ENCODE measurements around the gene ASB8.
"Not testable (repeated sequence)": the region's sequence is repeated elsewhere in the genome, so short reads cannot be mapped to it uniquely, and the experiment has no call there.

Gene ASB8

GRCh38 chr12:48131517-48131916 is 25.8 kb downstream of the ASB8 start:
- no peak for DNase-seq

DNA sequence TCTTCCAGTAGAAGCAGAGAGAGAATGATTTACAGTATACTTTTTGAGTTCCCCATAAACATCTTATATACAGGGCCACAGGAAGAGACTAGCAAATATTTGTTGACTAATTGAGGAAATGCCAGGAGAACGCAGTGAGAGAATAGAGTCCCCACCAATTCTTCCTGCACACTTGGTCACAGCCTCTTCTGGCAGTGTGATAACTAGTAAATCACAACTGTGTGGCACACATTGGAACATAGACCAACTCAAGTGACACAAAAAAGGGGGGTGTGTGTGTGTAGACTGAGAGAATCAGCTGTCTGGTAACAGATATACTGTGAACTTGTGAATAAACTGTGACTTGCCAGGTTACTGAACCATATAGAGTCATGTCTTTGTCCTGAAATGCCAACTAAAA is 27.9 kb downstream of the ASB8 start:
- no peak for DNase-seq

DNA sequence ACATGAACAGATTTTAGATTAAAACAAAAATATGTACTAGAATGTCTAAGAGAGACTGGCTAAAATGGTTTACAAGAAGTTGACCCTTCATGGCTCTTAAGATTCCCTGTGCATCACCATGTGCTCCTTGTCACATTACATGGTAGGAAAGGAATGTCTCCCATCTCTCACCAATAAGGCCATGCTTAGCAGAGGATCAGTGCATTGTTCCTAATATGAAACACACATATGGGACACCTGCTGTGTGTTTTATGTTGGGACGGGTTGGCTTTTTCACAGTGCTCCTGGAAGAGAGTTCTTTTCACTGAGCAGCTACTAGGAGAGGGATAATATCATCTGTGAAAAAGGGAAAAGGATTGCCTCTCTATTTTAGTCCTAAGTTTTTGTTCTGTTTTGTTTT is 28.5 kb downstream of the ASB8 start:
- no peak for DNase-seq

- no peak for DNase-seq
These were observed 30.2 kb downstream of the ASB8 start for GRCh38 chr12:48126953-48127630.

GRCh38 chr12:48125985-48126384 is 31.3 kb downstream of the ASB8 start:
- DNase-seq: no peak

DNA sequence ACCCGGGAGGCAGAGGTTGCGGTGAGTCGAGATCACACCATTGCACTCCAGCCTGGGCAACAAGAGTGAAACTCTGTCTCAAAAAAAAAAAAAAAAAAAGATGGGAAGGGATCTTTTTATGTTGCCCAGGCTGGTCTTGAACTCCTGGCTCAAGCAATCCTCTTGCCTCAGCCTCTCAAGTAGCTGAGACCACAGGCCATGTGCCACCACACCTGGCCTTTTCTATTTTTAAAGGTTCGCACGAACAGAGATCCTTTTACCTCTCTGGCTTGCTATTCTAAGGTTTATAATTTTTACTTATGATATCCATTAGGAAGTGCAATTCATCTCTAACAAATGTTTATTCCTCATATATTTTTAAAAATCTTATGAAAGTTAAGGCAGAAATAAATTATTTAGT is 31.8 kb downstream of the ASB8 start:
- not testable (repeated sequence) for DNase-seq

- no peak for DNase-seq
These were observed 34.1 kb downstream of the ASB8 start for GRCh38 chr12:48123169-48123568.

- DNase-seq: no peak
These were observed 35.1 kb downstream of the ASB8 start for GRCh38 chr12:48122065-48122834.

GRCh38 chr12:48121522-48121921 is 35.8 kb downstream of the ASB8 start:
- DNase-seq: no peak

DNA sequence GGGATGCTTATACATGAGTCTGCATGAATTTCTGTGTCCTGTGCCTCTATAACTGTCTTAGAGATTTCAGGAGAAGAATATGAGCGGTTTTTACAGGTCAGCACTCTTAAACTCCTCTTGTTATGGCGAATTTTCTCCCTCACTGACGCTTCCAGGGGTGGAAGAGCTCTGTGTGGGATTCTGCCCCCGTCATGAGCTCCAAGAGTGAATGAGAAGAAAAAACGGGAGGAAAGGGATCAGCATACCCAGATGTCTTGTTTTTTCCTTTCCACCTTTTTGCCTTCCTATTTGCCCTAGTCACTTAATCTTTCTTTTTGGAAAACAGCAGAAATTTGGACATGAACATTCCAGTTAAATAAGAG is 37.5 kb downstream of the ASB8 start:
- DNase-seq: no peak

- DNase-seq: peak; percentile 64
These were observed 38.1 kb downstream of the ASB8 start, which contains the start of gene PFKM for GRCh38 chr12:48119078-48119833. Gene PFKM, plus strand, starts transcription at chr12:48119364. Its CDS starts 3,411 bp downstream, at chr12:48122775.

- DNase-seq: no peak
These were observed 38.9 kb downstream of the ASB8 start for GRCh38 chr12:48118284-48118871.

GRCh38 chr12:48115957-48116356 is 41.4 kb downstream of the ASB8 start:
- no peak for DNase-seq

GRCh38 chr12:48111312-48111693 is 46.0 kb downstream of the ASB8 start:
- DNase-seq: not testable (repeated sequence)

GRCh38 chr12:48110691-48111311 is 46.5 kb downstream of the ASB8 start:
- DNase-seq: no peak

DNA sequence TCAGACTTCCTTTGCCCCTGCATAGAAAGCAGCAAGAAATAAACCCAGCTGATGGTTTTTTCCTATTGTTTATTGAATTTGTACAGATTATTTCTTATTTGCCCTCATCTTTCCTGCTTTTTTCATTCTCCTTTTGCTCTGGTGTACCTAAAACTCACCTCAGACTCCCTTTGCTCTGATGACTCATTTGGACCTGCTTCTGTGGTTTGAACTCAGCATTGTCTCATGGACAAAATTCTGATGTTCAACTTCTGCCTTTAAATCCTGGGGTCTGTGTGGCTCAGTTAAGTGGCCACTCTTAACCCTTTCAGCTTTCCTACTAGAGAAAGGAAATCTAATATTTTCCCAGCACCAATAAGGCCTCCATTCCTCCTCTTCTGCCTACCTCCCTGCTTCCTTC is 47.9 kb downstream of the ASB8 start:
- no peak for DNase-seq

GRCh38 chr12:48106681-48107613 is 50.4 kb downstream of the ASB8 start:
- DNase-seq: no peak

GRCh38 chr12:48105867-48106680 is 51.2 kb downstream of the ASB8 start, which contains the start of gene SENP1:
Gene SENP1, minus strand, starts transcription at chr12:48106079. Its CDS starts 4,607 bp downstream, at chr12:48101472.
- DNase-seq: peak; percentile 73

DNA sequence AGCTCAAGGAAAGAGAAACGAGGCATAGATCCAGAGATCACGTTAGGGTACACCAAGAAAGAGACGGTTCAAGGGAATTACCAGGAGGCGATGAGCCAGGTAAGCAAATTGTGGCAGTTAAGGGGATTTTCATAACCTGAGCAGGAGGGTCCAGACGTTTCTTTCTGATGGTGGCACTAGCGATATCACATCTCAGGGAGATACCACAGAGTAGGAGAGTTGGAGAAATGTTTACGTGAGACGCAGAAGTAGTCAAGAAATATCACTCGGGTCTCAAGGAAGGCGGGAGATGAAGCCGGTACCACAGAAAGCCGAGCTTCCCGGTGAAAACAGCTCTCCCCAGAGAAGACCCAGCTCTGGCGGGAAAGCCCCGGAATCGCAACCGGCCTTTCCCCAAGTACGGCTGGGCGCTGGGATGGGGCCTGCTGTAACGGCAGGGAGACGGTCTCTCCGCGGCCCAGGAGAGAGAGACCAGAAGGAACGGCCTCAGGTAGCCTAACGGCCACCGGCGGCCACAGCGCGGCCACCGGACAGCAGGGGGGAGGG is 51.9 kb downstream of the ASB8 start:
- DNase-seq: no peak

- DNase-seq: no peak
These were observed 52.8 kb downstream of the ASB8 start for GRCh38 chr12:48104531-48104930.
